Stimulated activated CD8-positive, alpha-beta memory T cell treated with anti-CD3 and anti-CD28 coated beads, Interleukin-12 subunit alpha, Interleukin-12 subunit beta, amount 100 ng/mL, for 1 hour (primary cell): ENCODE results near the gene BBIP1.

Experiments
- DNase-seq: peaks from one replicate; pipeline ENCODE4 v3.0.0-alpha.2; 2020; ENCODE audit warnings: low read depth

The BBIP1 gene

GRCh38 chr10:110918643-110919348 is at the start of gene BBIP1:
TSS of gene BBIP1 (minus strand) at chr10:110919180. CDS start at chr10:110918157, 1,023 bp downstream.
- no peak for DNase-seq

- no peak for DNase-seq
These were observed 48.7 kb upstream of the BBIP1 start for GRCh38 chr10:110967645-110968044.

DNA sequence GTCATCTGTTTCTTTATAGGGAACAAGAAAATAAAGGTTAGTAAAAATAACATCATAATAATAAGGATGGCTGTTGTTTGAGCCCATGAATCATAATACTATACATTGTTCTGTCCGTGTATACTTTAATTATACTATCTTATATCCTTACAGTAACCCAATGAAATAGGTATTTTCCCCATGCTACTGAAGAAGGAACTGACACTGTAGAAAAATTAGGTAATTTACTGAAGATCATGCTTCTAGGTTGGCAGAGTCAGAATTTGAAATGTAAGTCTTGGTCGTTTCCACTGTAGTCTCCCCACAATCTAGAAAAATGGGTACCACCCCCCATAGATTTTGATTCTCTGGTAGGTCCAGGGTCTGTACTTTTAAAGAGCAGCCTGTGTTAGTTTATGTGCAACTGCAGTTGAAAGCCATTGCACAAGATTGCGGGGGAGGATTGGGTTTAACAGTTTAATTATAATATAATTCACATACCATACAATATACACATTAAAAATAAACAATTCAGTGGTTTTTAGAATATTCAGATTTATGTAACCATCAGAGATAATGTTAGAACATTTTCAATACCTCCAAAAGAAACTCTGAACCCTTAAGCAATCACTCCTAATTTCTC is 48.1 kb upstream of the BBIP1 start:
- no peak for DNase-seq

- DNase-seq, result no peak
These were observed 47.2 kb upstream of the BBIP1 start for GRCh38 chr10:110966146-110966545.

DNA sequence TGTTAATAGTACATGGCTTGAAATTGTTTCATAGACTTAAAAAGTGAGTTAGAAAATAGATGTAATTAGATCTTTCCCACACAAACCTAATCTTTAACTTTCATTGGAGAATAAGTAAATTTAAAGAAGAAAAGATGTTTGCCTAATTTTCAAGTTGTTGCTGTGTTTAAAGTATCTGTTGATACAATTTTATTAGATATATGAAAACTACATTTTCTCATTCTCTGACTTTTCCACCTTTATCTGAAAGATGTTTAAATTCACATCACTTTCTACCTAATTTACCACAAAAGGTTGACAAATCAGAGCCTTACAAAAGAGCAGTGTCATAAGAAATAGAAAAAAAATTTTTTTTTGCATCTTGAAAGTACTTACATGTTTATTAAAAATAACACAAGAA is 46.2 kb upstream of the BBIP1 start:
- no peak for DNase-seq

DNA sequence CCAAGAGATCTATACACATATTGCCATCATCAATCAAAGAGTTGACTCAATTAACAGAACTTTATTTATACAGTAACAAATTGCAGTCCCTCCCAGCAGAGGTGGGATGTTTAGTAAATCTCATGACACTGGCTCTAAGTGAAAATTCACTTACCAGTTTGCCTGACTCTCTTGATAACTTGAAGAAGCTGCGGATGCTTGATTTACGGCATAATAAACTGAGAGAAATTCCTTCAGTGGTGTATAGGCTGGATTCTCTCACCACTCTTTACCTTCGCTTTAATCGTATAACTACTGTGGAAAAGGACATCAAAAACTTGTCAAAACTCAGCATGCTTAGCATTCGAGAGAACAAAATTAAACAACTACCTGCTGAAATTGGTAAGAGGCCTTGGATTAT is 45.7 kb upstream of the BBIP1 start:
- DNase-seq, result no peak

GRCh38 chr10:110963162-110963561 is 44.2 kb upstream of the BBIP1 start:
- DNase-seq, result no peak

DNA sequence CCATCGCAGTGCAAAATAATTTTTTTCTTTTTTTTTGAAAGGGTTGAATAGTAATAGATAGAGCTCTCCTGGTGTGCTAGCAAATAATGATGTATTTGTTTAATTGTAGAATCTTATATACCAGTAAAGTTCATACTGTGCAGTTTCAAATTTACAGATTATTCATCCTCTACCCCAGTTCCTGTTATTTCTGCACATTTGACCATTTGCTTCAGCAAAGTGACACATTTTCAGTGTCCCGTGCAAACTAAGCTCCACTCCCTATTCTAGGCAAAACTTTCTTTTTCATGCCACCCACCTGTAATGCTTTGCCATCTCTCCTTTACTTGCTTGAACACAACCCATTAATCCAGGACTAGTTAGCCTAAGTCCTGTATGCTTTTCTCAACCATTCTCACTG is 43.5 kb upstream of the BBIP1 start:
- no peak for DNase-seq

DNA sequence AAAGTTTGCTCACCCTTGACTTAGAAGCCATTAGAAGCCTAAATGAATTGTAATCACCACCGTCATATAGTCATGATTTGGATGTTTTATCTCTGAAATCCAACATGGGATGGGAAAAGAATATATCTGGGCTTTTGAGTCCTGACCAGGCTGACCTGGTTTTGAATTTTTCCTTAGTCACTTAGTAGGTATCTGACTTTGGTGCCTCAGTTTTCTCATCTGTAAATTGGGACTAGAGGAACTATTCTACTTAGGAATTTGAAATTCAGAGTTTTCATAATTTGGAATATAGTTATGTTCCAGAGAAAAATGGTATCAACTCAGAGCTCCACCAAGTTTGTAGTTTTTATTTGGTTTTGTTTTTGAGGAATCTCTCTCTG is 41.3 kb upstream of the BBIP1 start:
- no peak for DNase-seq

DNA sequence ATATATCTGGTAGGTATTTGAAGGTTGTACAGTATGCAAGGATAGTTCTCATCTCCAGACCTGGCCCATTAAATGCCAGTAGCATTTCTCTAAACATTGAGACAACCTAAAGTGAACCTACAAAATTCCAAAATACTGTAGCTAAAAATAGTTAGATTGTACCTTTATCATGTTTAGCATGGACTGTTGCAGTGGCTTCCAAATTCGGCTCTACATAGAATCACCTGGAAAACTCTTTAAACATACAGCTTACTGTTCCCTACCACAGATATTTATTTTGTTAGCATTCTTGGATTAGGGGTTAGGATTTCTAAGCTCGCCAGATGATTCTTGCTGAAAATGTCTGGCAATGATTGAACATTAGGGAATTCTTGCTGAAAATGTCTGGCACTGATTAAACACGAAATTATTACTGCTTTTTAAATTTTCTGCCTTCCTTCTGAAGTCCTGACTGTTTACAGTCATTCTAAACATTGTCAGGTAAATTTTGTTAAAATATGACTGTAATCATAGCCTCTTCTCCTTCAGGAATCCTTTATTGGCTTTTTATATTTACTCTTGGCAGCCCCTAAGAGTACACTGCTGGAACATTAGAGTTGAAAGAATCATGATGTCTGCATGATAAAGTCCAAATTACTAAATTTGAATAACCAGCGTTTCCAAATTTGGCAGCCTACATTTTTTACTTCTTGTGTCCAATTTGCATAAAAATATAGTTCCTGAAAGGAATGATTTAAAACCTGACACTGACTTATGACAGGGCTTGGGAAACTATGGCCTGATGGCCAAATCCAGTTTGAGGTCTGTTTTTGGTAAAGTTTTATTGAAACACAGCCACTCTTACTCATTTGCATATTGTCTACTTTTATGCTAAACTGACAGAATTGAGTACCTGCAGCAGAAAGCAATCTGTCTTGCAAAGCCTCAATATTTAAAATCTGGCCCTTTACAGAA is 40.7 kb upstream of the BBIP1 start:
- DNase-seq, result no peak

DNA sequence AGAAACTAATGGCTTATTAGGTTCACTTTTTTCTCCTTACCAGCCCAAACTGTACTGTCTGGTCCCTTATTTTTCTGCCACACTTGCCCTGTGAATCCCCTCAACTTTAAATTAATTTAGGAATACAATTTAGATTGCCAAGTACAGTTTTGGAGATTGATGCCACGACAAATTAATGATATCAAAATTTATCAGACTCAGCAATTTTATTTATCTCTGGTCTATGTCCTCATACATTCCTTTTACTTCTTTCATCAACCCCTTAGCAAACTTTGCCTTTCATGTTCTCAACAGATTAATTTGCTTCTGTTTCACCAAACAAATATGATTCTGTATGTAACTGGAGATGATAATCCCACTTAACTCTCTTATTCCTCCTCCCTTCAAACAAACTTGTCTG is 38.6 kb upstream of the BBIP1 start:
- DNase-seq, result no peak

GRCh38 chr10:110951381-110951780 is 32.4 kb upstream of the BBIP1 start:
- no peak for DNase-seq

GRCh38 chr10:110947061-110947595 is 28.1 kb upstream of the BBIP1 start:
- DNase-seq, result no peak

DNA sequence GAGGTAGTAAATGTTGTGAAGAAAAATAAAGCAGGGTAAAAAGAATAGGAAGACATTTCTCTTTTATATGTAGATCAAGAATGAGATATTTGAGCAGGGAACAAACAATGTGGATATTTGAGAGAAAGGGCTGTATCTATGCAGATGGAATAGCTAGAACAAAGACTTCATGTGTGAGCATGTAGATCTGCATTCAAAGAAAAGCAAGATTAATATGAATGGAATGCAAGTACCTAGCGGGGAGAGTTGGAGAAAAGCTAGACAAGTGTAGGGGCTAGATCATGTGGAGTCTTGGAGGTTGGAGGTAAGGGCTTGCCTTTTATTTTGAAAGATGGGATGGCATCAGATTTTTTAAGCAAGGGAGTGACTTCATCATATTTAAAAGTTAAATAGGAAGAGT is 27.5 kb upstream of the BBIP1 start:
- DNase-seq, result no peak

DNA sequence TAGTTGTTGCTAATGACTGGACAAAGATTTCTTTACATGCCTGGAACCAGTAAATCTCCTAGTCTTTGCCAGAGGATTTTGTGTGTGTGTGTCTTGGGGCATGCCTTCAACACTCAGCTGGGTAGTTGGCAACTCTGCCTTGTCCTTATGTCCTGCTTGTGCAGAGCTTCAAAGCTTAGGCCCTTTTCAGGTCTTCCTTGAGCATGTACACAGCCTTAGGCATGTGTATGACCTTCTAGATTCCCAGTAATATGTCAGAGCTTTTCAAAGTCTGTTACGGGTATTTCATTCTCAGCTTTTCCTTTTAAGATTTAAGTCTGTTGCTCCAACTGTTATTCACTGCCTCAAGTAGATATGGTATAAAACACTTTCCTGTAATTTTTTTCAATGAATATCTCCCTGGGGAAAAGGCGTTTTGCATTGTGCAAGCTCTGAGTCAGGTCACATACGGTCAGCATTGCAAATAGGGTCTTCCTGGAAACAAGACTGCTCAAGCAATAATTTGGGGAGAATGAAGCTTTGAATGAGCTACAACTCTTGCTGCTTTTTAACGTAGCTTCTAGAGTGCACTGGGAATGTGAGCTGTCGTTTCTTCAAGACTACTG is 25.9 kb upstream of the BBIP1 start:
- DNase-seq, result no peak

DNA sequence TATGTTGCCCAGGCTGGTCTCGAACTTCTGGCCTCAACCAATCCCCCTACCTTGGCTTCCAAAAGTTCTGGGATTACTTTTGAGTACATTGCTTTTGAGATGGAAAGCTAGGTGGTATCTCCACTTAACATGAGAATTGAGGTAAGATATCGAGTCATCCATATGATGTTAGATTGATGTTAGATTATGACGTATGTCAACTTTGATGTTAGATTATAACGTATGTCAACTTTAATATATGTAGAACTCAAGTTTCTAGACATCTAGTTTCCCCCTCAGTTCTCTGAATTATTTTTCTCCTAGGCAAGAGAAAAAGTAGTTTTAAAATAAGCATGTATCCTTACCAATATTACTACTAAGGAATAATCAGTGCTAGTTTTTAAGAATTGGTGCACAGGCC is 20.4 kb upstream of the BBIP1 start:
- DNase-seq, result no peak

GRCh38 chr10:110936757-110937156 is 17.8 kb upstream of the BBIP1 start:
- no peak for DNase-seq

- no peak for DNase-seq
These were observed 13.7 kb upstream of the BBIP1 start for GRCh38 chr10:110932505-110933180.

GRCh38 chr10:110931769-110932381 is 12.9 kb upstream of the BBIP1 start:
- DNase-seq, result no peak

DNA sequence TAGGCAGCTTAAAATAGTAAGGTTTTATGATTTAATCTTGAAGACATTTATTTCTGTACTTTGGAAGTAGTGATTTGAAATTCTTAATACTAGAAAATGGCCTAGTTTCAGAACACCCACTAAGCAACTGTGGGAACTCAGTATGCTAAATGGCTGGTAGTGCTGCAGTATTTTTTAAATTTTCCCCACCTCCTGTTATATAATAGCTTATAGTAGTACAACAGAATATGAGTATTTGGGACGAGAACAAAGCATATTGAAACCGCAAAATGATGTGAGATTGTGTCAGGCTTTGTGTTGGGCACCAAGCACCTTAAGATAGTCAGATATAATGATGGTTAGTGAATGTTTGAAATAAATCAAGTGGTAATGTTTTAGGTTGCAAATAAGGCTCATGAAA is 8.5 kb upstream of the BBIP1 start:
- DNase-seq, result no peak

- no peak for DNase-seq
These were observed 5.0 kb upstream of the BBIP1 start for GRCh38 chr10:110923856-110924493.
